ENCODE results near the gene FAM186B.

- TF ChIP-seq POLR2A (IDR thresholded peaks at IDR 0.05), result no peak
- TF ChIP-seq, protein P1, sequence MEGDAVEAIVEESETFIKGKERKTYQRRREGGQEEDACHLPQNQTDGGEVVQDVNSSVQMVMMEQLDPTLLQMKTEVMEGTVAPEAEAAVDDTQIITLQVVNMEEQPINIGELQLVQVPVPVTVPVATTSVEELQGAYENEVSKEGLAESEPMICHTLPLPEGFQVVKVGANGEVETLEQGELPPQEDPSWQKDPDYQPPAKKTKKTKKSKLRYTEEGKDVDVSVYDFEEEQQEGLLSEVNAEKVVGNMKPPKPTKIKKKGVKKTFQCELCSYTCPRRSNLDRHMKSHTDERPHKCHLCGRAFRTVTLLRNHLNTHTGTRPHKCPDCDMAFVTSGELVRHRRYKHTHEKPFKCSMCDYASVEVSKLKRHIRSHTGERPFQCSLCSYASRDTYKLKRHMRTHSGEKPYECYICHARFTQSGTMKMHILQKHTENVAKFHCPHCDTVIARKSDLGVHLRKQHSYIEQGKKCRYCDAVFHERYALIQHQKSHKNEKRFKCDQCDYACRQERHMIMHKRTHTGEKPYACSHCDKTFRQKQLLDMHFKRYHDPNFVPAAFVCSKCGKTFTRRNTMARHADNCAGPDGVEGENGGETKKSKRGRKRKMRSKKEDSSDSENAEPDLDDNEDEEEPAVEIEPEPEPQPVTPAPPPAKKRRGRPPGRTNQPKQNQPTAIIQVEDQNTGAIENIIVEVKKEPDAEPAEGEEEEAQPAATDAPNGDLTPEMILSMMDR (IDR thresholded peaks at IDR 0.05 in 4 of 5, conservative IDR thresholded peaks at IDR 0.05 in 1 of 5), result no peak
Measured at GRCh38 chr12:49646331-49646830, 40.9 kb upstream of the FAM186B start.

All from gastrocnemius medialis (tissue), 4 donors.